ENCODE data around the gene TEKT5. TPM values are rescaled to one million over a fixed set of nuclear protein-coding genes. Genes with fewer than 3 reads are reported as not detected.

The TEKT5 gene
- total and polyA plus RNA-seq, 2 donors from 2014 or later: 0.57 TPM; not detected in 1

GRCh38 chr16:10641953-10642949 lies 52.5 kb downstream of the TEKT5 start:
- no peak for DNase-seq
- peaks cover 0 to 11% (median 0%) of the 10 kb centered on the region in 3 donors for H3K4me1 ChIP-seq (ENCODE audit: control insufficient read depth in 2 of 3, insufficient read depth in 2 of 3, low read depth in 1 of 3, low read length in 3 of 3)
- H3K9me3 ChIP-seq (ENCODE audit: control insufficient read depth in 2 of 3, insufficient read depth in 1 of 3, low read length in 3 of 3): no peaks in the 10 kb centered on the region
- H3K9ac ChIP-seq (ENCODE audit: low read length in 3 of 3): no peak overlapping the region
- H3K27me3 ChIP-seq (ENCODE audit: control insufficient read depth, insufficient read depth, low read length): no peaks in the 10 kb centered on the region
- no peak overlapping the region for H3K4me3 ChIP-seq (ENCODE audit: low read length in 3 of 3)
- H3K27ac ChIP-seq (ENCODE audit: low read depth in 2 of 2, low read length in 2 of 2): no peak overlapping the region
- H3K36me3 ChIP-seq (ENCODE audit: control insufficient read depth in 2 of 3, insufficient read depth in 3 of 3, low read length in 3 of 3): no peaks in the 10 kb centered on the region
- intact Hi-C loops (cut with DNase I): no loop called here
- TF ChIP-seq CTCF (IDR thresholded peaks at IDR 0.05; ENCODE audit: borderline replicate concordance, extremely low read depth, insufficient read depth): no peak
- FAIRE-seq: no peak

GRCh38 chr16:10641555-10641952 lies 53.2 kb downstream of the TEKT5 start:
- H3K9ac ChIP-seq (ENCODE audit: low read length in 3 of 3): no peak overlapping the region
- no peak for TF ChIP-seq CTCF (IDR thresholded peaks at IDR 0.05; ENCODE audit: borderline replicate concordance, extremely low read depth, insufficient read depth)
- H3K4me3 ChIP-seq (ENCODE audit: low read length in 3 of 3): no peak overlapping the region
- no peaks in the 10 kb centered on the region for H3K27me3 ChIP-seq (ENCODE audit: control insufficient read depth, insufficient read depth, low read length)
- no peak overlapping the region for H3K27ac ChIP-seq (ENCODE audit: low read depth in 2 of 2, low read length in 2 of 2)
- intact Hi-C loops (cut with DNase I): no loop called here
- no peak for FAIRE-seq
- no peak for DNase-seq
- H3K4me1 ChIP-seq (ENCODE audit: control insufficient read depth in 2 of 3, insufficient read depth in 2 of 3, low read depth in 1 of 3, low read length in 3 of 3): peaks cover 0 to 6% (median 0%) of the 10 kb centered on the region in 3 donors
- no peaks in the 10 kb centered on the region for H3K9me3 ChIP-seq (ENCODE audit: control insufficient read depth in 2 of 3, insufficient read depth in 1 of 3, low read length in 3 of 3)
- H3K36me3 ChIP-seq (ENCODE audit: control insufficient read depth in 2 of 3, insufficient read depth in 3 of 3, low read length in 3 of 3): no peaks in the 10 kb centered on the region

GRCh38 chr16:10640934-10641333 lies 53.8 kb downstream of the TEKT5 start:
- FAIRE-seq (no peak), DNase-seq (no peak)
- no peaks in the 10 kb centered on the region for H3K27me3 ChIP-seq (ENCODE audit: control insufficient read depth, insufficient read depth, low read length)
- no peak overlapping the region for H3K4me3 ChIP-seq (ENCODE audit: low read length in 3 of 3)
- no peaks in the 10 kb centered on the region for H3K36me3 ChIP-seq (ENCODE audit: control insufficient read depth in 2 of 3, insufficient read depth in 3 of 3, low read length in 3 of 3)
- no peaks in the 10 kb centered on the region for H3K4me1 ChIP-seq (ENCODE audit: control insufficient read depth in 2 of 3, insufficient read depth in 2 of 3, low read depth in 1 of 3, low read length in 3 of 3)
- H3K27ac ChIP-seq (ENCODE audit: low read depth in 2 of 2, low read length in 2 of 2): no peak overlapping the region
- TF ChIP-seq CTCF (IDR thresholded peaks at IDR 0.05; ENCODE audit: borderline replicate concordance, extremely low read depth, insufficient read depth): no peak
- no peak overlapping the region for H3K9ac ChIP-seq (ENCODE audit: low read length in 3 of 3)
- no peaks in the 10 kb centered on the region for H3K9me3 ChIP-seq (ENCODE audit: control insufficient read depth in 2 of 3, insufficient read depth in 1 of 3, low read length in 3 of 3)
- intact Hi-C loops (cut with DNase I): no loop called here

Data from kidney (tissue), 14 donors.